Measurements from ENCODE around the gene ZC3H7B. TPM values are rescaled to one million over a fixed set of nuclear protein-coding genes. Genes with fewer than 3 reads are reported as not detected.

Gene ZC3H7B
- total and polyA plus RNA-seq, 11 donors, result 29.7 to 50.4 (median 37.1) TPM

- H3K27me3 ChIP-seq, result no peaks in the 10 kb centered on the region
- ATAC-seq, result no peak
- TF ChIP-seq, protein P1, sequence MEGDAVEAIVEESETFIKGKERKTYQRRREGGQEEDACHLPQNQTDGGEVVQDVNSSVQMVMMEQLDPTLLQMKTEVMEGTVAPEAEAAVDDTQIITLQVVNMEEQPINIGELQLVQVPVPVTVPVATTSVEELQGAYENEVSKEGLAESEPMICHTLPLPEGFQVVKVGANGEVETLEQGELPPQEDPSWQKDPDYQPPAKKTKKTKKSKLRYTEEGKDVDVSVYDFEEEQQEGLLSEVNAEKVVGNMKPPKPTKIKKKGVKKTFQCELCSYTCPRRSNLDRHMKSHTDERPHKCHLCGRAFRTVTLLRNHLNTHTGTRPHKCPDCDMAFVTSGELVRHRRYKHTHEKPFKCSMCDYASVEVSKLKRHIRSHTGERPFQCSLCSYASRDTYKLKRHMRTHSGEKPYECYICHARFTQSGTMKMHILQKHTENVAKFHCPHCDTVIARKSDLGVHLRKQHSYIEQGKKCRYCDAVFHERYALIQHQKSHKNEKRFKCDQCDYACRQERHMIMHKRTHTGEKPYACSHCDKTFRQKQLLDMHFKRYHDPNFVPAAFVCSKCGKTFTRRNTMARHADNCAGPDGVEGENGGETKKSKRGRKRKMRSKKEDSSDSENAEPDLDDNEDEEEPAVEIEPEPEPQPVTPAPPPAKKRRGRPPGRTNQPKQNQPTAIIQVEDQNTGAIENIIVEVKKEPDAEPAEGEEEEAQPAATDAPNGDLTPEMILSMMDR (IDR thresholded peaks at IDR 0.05), result no peak
- TF ChIP-seq POLR2A (IDR thresholded peaks at IDR 0.05), result no peak
- no peaks in the 10 kb centered on the region for H3K9me3 ChIP-seq
- intact Hi-C loops (cut with DNase I), result loop anchor here in 4 of 10 donors (5.0 to 10.0 kb wide), 3 partner anchors 60 to 78 kb away; partner anchors contain the start of genes ZC3H7B (in 3 of the 4) and RANGAP1 (in 1 of the 4)
- H3K4me3 ChIP-seq, result no peak overlapping the region
- 62 to 77% (median 73%) methylated on average over 7 to 8 of the region's 8 CpGs for WGBS, 4 donors
- peaks cover 5 to 39% (median 28%) of the 10 kb centered on the region in 12 donors for H3K4me1 ChIP-seq
- H3K27ac ChIP-seq, result no peak overlapping the region
- DNase-seq, result no peak
- no peaks in the 10 kb centered on the region for H3K36me3 ChIP-seq
Measured at GRCh38 chr22:41364955-41365354, 63.6 kb downstream of the ZC3H7B start.

DNA sequence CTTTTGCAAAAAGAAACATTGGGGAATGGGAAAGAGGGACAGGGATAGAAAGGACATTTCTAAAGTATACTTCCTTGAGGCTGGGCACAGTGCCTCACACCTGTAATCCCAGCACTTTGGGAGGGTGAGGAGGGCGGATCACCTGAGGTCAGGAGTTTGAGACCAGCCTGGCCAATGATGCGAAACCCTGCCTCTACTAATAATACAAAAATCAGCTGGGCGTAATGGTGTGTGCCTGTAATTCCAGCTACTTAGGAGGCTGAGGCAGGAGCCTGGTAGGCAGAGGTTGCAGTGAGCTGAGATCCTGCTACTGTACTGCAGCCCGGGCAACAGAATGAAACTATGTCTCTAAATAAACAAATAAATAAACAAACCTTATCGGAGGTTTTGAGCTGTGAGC is 64.1 kb downstream of the ZC3H7B start:
- peak overlapping the region in 1 of 12 donors; percentile 19 for H3K27ac ChIP-seq
- no peak overlapping the region for H3K4me3 ChIP-seq
- H3K9me3 ChIP-seq, result no peaks in the 10 kb centered on the region
- WGBS, 4 donors, result 78 to 82% (median 81%) methylated on average over 5 of the region's 5 CpGs
- no peak for ATAC-seq
- no peaks in the 10 kb centered on the region for H3K36me3 ChIP-seq
- DNase-seq, result no peak
- H3K27me3 ChIP-seq, result no peaks in the 10 kb centered on the region
- peaks cover 5 to 36% (median 26%) of the 10 kb centered on the region in 12 donors for H3K4me1 ChIP-seq
- intact Hi-C loops (cut with DNase I), result loop anchor here in 4 of 10 donors (5.0 to 10.0 kb wide), 3 partner anchors 61 to 78 kb away; partner anchors contain the start of genes ZC3H7B (in 3 of the 4) and RANGAP1 (in 1 of the 4)
- TF ChIP-seq POLR2A (IDR thresholded peaks at IDR 0.05), result no peak
- TF ChIP-seq, protein P1 (IDR thresholded peaks at IDR 0.05), result no peak

- TF ChIP-seq, protein P1 (IDR thresholded peaks at IDR 0.05), result no peak
- TF ChIP-seq POLR2A (IDR thresholded peaks at IDR 0.05), result no peak
- DNase-seq, result no peak
- Histone ChIP-seq H3K27ac (peak overlapping the region in 9 of 12 donors; percentile 2 to 83 (median 65)), H3K36me3 (peaks cover 0 to 2% (median 0%) of the 10 kb centered on the region in 9 donors), H3K27me3 (no peaks in the 10 kb centered on the region), H3K9me3 (no peaks in the 10 kb centered on the region), H3K4me3 (peak overlapping the region in 9 of 12 donors; percentile 30 to 82 (median 54)), H3K4me1 (peaks cover 5 to 37% (median 26%) of the 10 kb centered on the region in 12 donors)
- intact Hi-C loops (cut with DNase I), result loop anchor here in 4 of 10 donors (2.0 to 10.0 kb wide), 4 partner anchors 62 to 80 kb away; partner anchors contain the start of genes ZC3H7B (in 3 of the 4) and RANGAP1 (in 2 of the 4)
- no peak for ATAC-seq
- 55 to 64% (median 58%) methylated on average over 16 to 17 of the region's 17 CpGs for WGBS, 4 donors
Measured at GRCh38 chr22:41366323-41367029, 65.2 kb downstream of the ZC3H7B start.

DNA sequence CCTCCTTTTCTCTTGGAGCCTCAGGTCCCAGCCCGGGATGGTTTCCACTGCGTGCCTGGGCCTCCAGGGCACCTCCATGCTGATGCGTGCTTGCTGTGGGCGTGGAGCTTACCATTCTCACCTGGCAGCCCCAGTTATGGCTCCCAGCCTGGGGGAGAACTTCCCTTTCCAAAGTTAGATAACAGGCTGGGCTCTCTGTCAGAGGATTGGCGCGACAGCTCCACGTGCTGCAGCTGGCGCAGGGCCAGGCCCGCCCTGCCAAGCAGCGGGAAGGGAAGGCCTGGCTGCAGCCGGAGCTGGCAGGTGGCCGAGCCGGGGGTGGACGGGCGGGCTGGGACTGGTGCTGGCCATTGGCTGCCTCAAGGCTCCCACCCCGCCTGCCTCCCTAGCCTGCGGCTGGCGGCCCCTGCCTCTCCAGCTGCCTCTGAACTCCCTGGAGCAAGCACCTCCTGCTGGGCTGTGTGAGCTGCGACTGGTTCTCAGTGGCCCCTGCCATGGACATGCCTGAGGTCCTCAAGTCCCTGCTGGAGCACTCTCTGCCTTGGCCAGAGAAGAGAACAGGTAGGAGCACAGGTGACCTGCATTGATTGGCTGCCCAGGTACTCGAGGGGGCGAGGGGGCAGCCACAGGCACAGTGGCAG is 65.8 kb downstream of the ZC3H7B start:
- peaks cover 0 to 4% (median 0%) of the 10 kb centered on the region in 9 donors for H3K36me3 ChIP-seq
- WGBS, 4 donors, result 3 to 6% (median 4%) methylated on average over 6 to 21 of the region's 21 CpGs
- no peaks in the 10 kb centered on the region for H3K27me3 ChIP-seq
- intact Hi-C loops (cut with DNase I), result loop anchor here in 4 of 10 donors (2.0 to 10.0 kb wide), 4 partner anchors 62 to 80 kb away; partner anchors contain the start of genes ZC3H7B (in 3 of the 4) and RANGAP1 (in 2 of the 4)
- DNase-seq, result peak; percentile 98
- H3K4me3 ChIP-seq, result peak overlapping the region in 11 of 12 donors; percentile 7 to 82 (median 47)
- H3K9me3 ChIP-seq, result no peaks in the 10 kb centered on the region
- TF ChIP-seq POLR2A (IDR thresholded peaks at IDR 0.05), result peak in 1 of 2 donors; percentile 45
- TF ChIP-seq, protein P1 (IDR thresholded peaks at IDR 0.05), result peak in 9 of 12 donors; percentile 12 to 70 (median 37)
- peak overlapping the region in 11 of 12 donors; percentile 15 to 87 (median 75) for H3K27ac ChIP-seq
- peaks cover 5 to 37% (median 26%) of the 10 kb centered on the region in 12 donors for H3K4me1 ChIP-seq
- ATAC-seq, result peak; percentile 94 to 97 (median 96)
